ENCODE data around the gene CCT2.
"Not testable (repeated sequence)": the region's sequence is repeated elsewhere in the genome, so short reads cannot be mapped to it uniquely, and the experiment has no call there.

Gene CCT2

GRCh38 chr12:69588527-69588926 is 3.3 kb downstream of the CCT2 start:
- DNase-seq (ENCODE audit: low read depth): no peak

GRCh38 chr12:69589082-69589481 is 3.8 kb downstream of the CCT2 start:
- no peak for DNase-seq (ENCODE audit: low read depth)

GRCh38 chr12:69595689-69596088 is 10.4 kb downstream of the CCT2 start:
- no peak for DNase-seq (ENCODE audit: low read depth)

GRCh38 chr12:69598174-69598753 is 13.0 kb downstream of the CCT2 start:
- DNase-seq (ENCODE audit: low read depth): no peak

- no peak for DNase-seq (ENCODE audit: low read depth)
Observed at GRCh38 chr12:69600804-69601203, 15.5 kb downstream of the CCT2 start.

GRCh38 chr12:69601962-69602685 is 16.9 kb downstream of the CCT2 start:
- no peak for DNase-seq (ENCODE audit: low read depth)

- no peak for DNase-seq (ENCODE audit: low read depth)
Observed at GRCh38 chr12:69602954-69603353, 17.7 kb downstream of the CCT2 start.

- DNase-seq (ENCODE audit: low read depth): not testable (repeated sequence)
Observed at GRCh38 chr12:69603556-69603955, 18.3 kb downstream of the CCT2 start.

GRCh38 chr12:69604275-69604674 is 19.0 kb downstream of the CCT2 start:
- DNase-seq (ENCODE audit: low read depth): not testable (repeated sequence)

GRCh38 chr12:69608114-69608513 is 22.9 kb downstream of the CCT2 start:
- DNase-seq (ENCODE audit: low read depth): no peak

GRCh38 chr12:69610126-69610525 is 24.9 kb downstream of the CCT2 start:
- DNase-seq (ENCODE audit: low read depth): no peak

GRCh38 chr12:69610729-69611128 is 25.5 kb downstream of the CCT2 start, which contains the start of gene LRRC10:
Gene LRRC10, minus strand, starts transcription at chr12:69610907. Its CDS starts 69 bp downstream, at chr12:69610838.
- no peak for DNase-seq (ENCODE audit: low read depth)

- no peak for DNase-seq (ENCODE audit: low read depth)
Observed at GRCh38 chr12:69613351-69613750, 28.1 kb downstream of the CCT2 start.

GRCh38 chr12:69616025-69616424 is 30.8 kb downstream of the CCT2 start:
- DNase-seq (ENCODE audit: low read depth): no peak

GRCh38 chr12:69619050-69619449 is 33.8 kb downstream of the CCT2 start:
- no peak for DNase-seq (ENCODE audit: low read depth)

GRCh38 chr12:69620077-69620476 is 34.8 kb downstream of the CCT2 start:
- no peak for DNase-seq (ENCODE audit: low read depth)

GRCh38 chr12:69620921-69621320 is 35.7 kb downstream of the CCT2 start:
- DNase-seq (ENCODE audit: low read depth): no peak

- DNase-seq (ENCODE audit: low read depth): no peak
Observed at GRCh38 chr12:69621551-69621950, 36.3 kb downstream of the CCT2 start.

- no peak for DNase-seq (ENCODE audit: low read depth)
Observed at GRCh38 chr12:69623970-69624369, 38.7 kb downstream of the CCT2 start.

- no peak for DNase-seq (ENCODE audit: low read depth)
Observed at GRCh38 chr12:69627501-69627900, 42.2 kb downstream of the CCT2 start.

- DNase-seq (ENCODE audit: low read depth): no peak
Observed at GRCh38 chr12:69630191-69630590, 44.9 kb downstream of the CCT2 start.

- no peak for DNase-seq (ENCODE audit: low read depth)
Observed at GRCh38 chr12:69633061-69633460, 47.8 kb downstream of the CCT2 start.

- peak; percentile 50 for DNase-seq (ENCODE audit: low read depth)
Observed at GRCh38 chr12:69639400-69640016, 54.2 kb downstream of the CCT2 start.

Measured in activated T-cell treated with anti-CD3 and anti-CD28 coated beads for 48 hours (primary cell).